K562 (cell line): ENCODE results near the gene RPS19. TPM values are rescaled to one million over a fixed set of nuclear protein-coding genes. Genes with fewer than 3 reads are reported as not detected.

ENCODE experiments used
- ATAC-seq: fragments of 200-7000 bp; cut with Tn5 transposase; 3 replicates; pipeline ENCODE4 v1.9.1; 2020; ENCODE audit warnings: moderate library complexity
- BruUV-seq: library from RNA; stranded (reverse); fragments of 400-500 nt; replicated peaks from 2 replicates; lab custom pipeline; 2021; lab: Mats Ljungman, UMichigan
- CTCF ChIA-PET: fragments of 300-600 bp; formaldehyde crosslinking; extraction: SDS; loops from one replicate; lab custom pipeline; 2021; ENCODE audit warnings: low intra/inter-chr PET ratio; lab: Yijun Ruan, JAX
- POLR2A ChIA-PET: fragments of 300-600, 350-650 bp; sonication (Branson Sonifier 250); formaldehyde crosslinking; extraction: SDS; loops from one replicate; lab custom pipeline; 2021; ENCODE audit warnings: antibody characterized with exemption, inconsistent platforms; lab: Yijun Ruan, JAX
- DNase-seq, 4 experiments: peaks; one replicate each; pipeline versions ENCODE4 v3.0.0 to v3.0.0-alpha.2; 2011 to 2018; ENCODE audit warnings: low spot score in 3 of 4, mixed read lengths in 3 of 4; ENCODE audit errors: extremely low read depth in 1 of 4
- FAIRE-seq: peaks from 2 replicates; lab custom pipeline; 2011; peaks lifted over from hg19 to GRCh38; lab: Jason Lieb, UNC
- H2AFZ ChIP-seq: 2 replicates; pipeline ENCODE4 v1.6.0; 2011; ENCODE audit warnings: low read depth, low read length, control low read depth, inconsistent platforms
- H3K27ac ChIP-seq: fragments of 200-600 bp; 3 replicates; pipeline ENCODE4 v1.8.0; 2011; ENCODE audit warnings: low read depth, mild to moderate bottlenecking, control low read depth, inconsistent platforms, low read length, moderate library complexity, mixed read lengths; ENCODE audit errors: extremely low read depth
- H3K27me3 ChIP-seq, 2 experiments: fragments of 300-600 bp in 1 of 2; 2 replicates in 1 of 2; 3 replicates in 1 of 2; pipeline versions ENCODE4 v1.6.0 to v1.8.0; 2011; ENCODE audit warnings: inconsistent platforms in 2 of 2, low read length in 2 of 2, mild to moderate bottlenecking in 1 of 2, mixed read lengths in 1 of 2, moderate library complexity in 1 of 2; ENCODE audit not compliant: control insufficient read depth in 2 of 2, insufficient read depth in 2 of 2
- H3K36me3 ChIP-seq: fragments of 300-600 bp; 3 replicates; pipeline ENCODE4 v1.8.0; 2011; ENCODE audit warnings: mild to moderate bottlenecking, low read length, inconsistent platforms; ENCODE audit not compliant: control insufficient read depth, insufficient read depth
- H3K4me1 ChIP-seq, 2 experiments: fragments of 200-600 bp in 1 of 2; replicated peaks in 1 of 2; 2 replicates in 1 of 2; 3 replicates in 1 of 2; pipeline versions ENCODE4 v1.5.1 to v1.8.0; 2011; ENCODE audit warnings: inconsistent platforms in 2 of 2, low read length in 2 of 2, mild to moderate bottlenecking in 1 of 2, mixed read lengths in 1 of 2, moderate library complexity in 1 of 2; ENCODE audit not compliant: control insufficient read depth in 2 of 2, insufficient read depth in 2 of 2
- H3K4me2 ChIP-seq: 2 replicates; pipeline ENCODE4 v1.6.1; 2011; ENCODE audit warnings: low read length, control low read depth, inconsistent platforms, mixed read lengths; ENCODE audit not compliant: insufficient read depth
- H3K4me3 ChIP-seq: fragments of 200-600 bp; sonication (generic), shearing (Covaris generic); 2 replicates; pipeline ENCODE4 v1.5.1; 2016; ENCODE audit warnings: control low read depth, inconsistent platforms
- H3K79me2 ChIP-seq: fragments of 200-600 bp; 3 replicates; pipeline ENCODE4 v1.8.0; 2011; ENCODE audit warnings: low read length, inconsistent platforms; ENCODE audit not compliant: control insufficient read depth, insufficient read depth
- H3K9ac ChIP-seq, 2 experiments: 2 replicates each; pipeline versions ENCODE4 v1.6.0 to v1.6.1; 2011; ENCODE audit warnings: low read depth in 2 of 2, low read length in 2 of 2, control low read depth in 1 of 2, inconsistent platforms in 1 of 2, mild to moderate bottlenecking in 1 of 2, mixed read lengths in 1 of 2; ENCODE audit not compliant: insufficient read depth in 1 of 2
- H3K9me1 ChIP-seq: one replicate; pipeline ENCODE4 v1.6.0; 2011; ENCODE audit warnings: inconsistent platforms, mild to moderate bottlenecking, low read length, moderate library complexity; ENCODE audit not compliant: control insufficient read depth, insufficient read depth
- H3K9me3 ChIP-seq: replicated peaks from 2 replicates; pipeline ENCODE4 v1.5.1; 2011; ENCODE audit warnings: low read depth, low read length, inconsistent platforms; ENCODE audit not compliant: control insufficient read depth, insufficient read depth
- H4K20me1 ChIP-seq: replicated peaks from 2 replicates; pipeline ENCODE4 v1.6.1; 2011; ENCODE audit warnings: low read length, inconsistent platforms, mixed read lengths; ENCODE audit not compliant: control insufficient read depth, insufficient read depth
- DEAF1 ChIP-seq: fragments of 450-650 bp; formaldehyde crosslinking; IDR thresholded peaks from 2 replicates; pipeline ENCODE4 v1.4.0; 2020; ENCODE audit warnings: mild to moderate bottlenecking, moderate library complexity
- FOXK2 ChIP-seq, 2 experiments: fragments of 450-650 bp; IDR thresholded peaks in 1 of 2; conservative IDR thresholded peaks in 1 of 2; 2 replicates each; pipeline ENCODE4 v1.6.1; 2016; ENCODE audit warnings: low read depth in 2 of 2, mild to moderate bottlenecking in 1 of 2
- MAFK ChIP-seq: IDR thresholded peaks from 2 replicates; pipeline ENCODE4 v1.6.1; 2011; ENCODE audit warnings: low read length, improper control_type of control experiment
- REST ChIP-seq, 2 experiments: fragments of 450-650 bp; formaldehyde crosslinking in 1 of 2; IDR thresholded peaks; 2 replicates each; pipeline versions ENCODE4 v1.4.0 to v1.6.1; 2014 to 2020; ENCODE audit warnings: mild to moderate bottlenecking in 2 of 2, borderline replicate concordance in 1 of 2, low read depth in 1 of 2
- TBP ChIP-seq: optimal IDR thresholded peaks from 2 replicates; pipeline ENCODE3; 2011; ENCODE audit warnings: low read depth, low read length, improper control_type of control experiment
- TCF7L2 ChIP-seq: fragments of 150-350 bp; IDR thresholded peaks from 2 replicates; pipeline ENCODE4 v1.6.1; 2016; ENCODE audit warnings: low read depth, mild to moderate bottlenecking, low read length, moderate library complexity
- TSC22D4 ChIP-seq: fragments of 450-650 bp; IDR thresholded peaks from 2 replicates; pipeline ENCODE4 v1.6.1; 2016; ENCODE audit warnings: missing genetic modification characterization, missing biosample characterization, control low read depth
- ZNF449 ChIP-seq: fragments of 250-450 bp; sonication (Bioruptor Pico); IDR thresholded peaks from 2 replicates; pipeline ENCODE4 v1.8.0; 2022; ENCODE audit warnings: moderate library complexity, mild to moderate bottlenecking, inconsistent platforms
- WGBS: fragments of 100-300 bp; shearing (Covaris generic); methylation state at CpG from one replicate; pipeline ENCODE4 v1.1.6; 2016; ENCODE audit warnings: low coverage, mixed read lengths; ENCODE audit not compliant: insufficient coverage; ENCODE audit errors: missing lambda C conversion rate; 5-methylcytosine and 5-hydroxymethylcytosine counted together
- in situ Hi-C: fragments of 300-500 bp; cut with MboI; formaldehyde crosslinking; loops from 4 replicates; pipeline ENCODE4 v1.15.0; 2018; ENCODE audit warnings: inconsistent platforms, mixed read lengths
- intact Hi-C: fragments of 100-400 bp; cut with micrococcal nuclease; formaldehyde crosslinking; loops from 2 replicates; pipeline ENCODE4 v1.14.2; 2022
- polyA plus RNA-seq, 8 experiments: library from polyadenylated mRNA; depleted of rRNA in 4 of 8; stranded (reverse) in 5 of 8; unstranded in 3 of 8; fragments of >200 nt; fragmentation: Nextera tagmentation in 2 of 8; fragmentation: Illumina TruSeq in 1 of 8; extraction: Ambion mirVana in 2 of 8; extraction: Trizol in 1 of 8; gene quantifications; 2 replicates each; pipeline versions ENCODE4 v1.2.1 to v1.2.3, GENCODE V29; 2011 to 2014; ENCODE audit warnings: inconsistent platforms in 1 of 8, missing spikeins in 1 of 8
- total RNA-seq, 7 experiments: library from RNA; depleted of rRNA in 6 of 7; stranded (reverse); fragments of >200 nt in 6 of 7; fragmentation: Illumina TruSeq in 2 of 7; extraction: Trizol in 2 of 7; gene quantifications; 2 replicates each; pipeline versions ENCODE4 v1.2.1 to v1.2.3, GENCODE V29; 2011 to 2021; ENCODE audit warnings: low replicate concordance in 1 of 7

Gene RPS19
- total and polyA plus RNA-seq, 9 of the 15 experiments (the other 6 are each of a cell fraction or from before 2014, with no cell fraction given) = 1,964 to 3,408 (median 2,747) TPM

- 25% methylated on average over 12 of the region's 12 CpGs for WGBS
- Histone ChIP-seq H3K9ac (no peak overlapping the region), H3K79me2 (no peaks in the 10 kb centered on the region), H3K9me1 (no peaks in the 10 kb centered on the region), H3K27me3 (peaks cover 8 to 29% of the 10 kb centered on the region in 2 experiments; a peak in 4 of 5 replicates), H3K9me3 (no peaks in the 10 kb centered on the region), H3K36me3 (no peaks in the 10 kb centered on the region), H3K4me1 (no peaks in the 10 kb centered on the region), H3K4me2 (no peak overlapping the region), H2AFZ (no peak overlapping the region), H3K4me3 (no peak overlapping the region), H4K20me1 (no peaks in the 10 kb centered on the region), H3K27ac (no peak overlapping the region)
- DNase-seq (peak; percentile 64 to 77 (median 68)), FAIRE-seq (peak; percentile 98), ATAC-seq (peak; percentile 97)
- no TSS peak for BruUV-seq
- POLR2A ChIA-PET = interaction anchor here (0.7 to 1.0 kb wide), 2 partner anchors 28 to 114 kb away, joined by 3 to 6 read pairs; no protein-coding TSS in a partner anchor
- CTCF ChIA-PET = interaction anchor here (0.6 to 1.9 kb wide), 7 partner anchors 27 to 129 kb away, joined by 3 to 16 read pairs (median 7); no protein-coding TSS in a partner anchor
- in situ Hi-C loops (no loop called here), intact Hi-C loops (loop anchor here (1.0 to 2.0 kb wide), 3 partner anchors 28 to 114 kb away; no protein-coding TSS in a partner anchor)
- TF ChIP-seq MAFK (no peak), FOXK2 (conservative IDR thresholded peaks at IDR 0.05 in 1 of 2, IDR thresholded peaks at IDR 0.05 in 1 of 2; ENCODE audit: low read depth in 2 of 2) (no peak), TCF7L2 (0 out of 2 replicates have a peak, but pooled peaks have one; percentile 22), TBP (peak; percentile 24), TSC22D4 (tag) (no peak), ZNF449 (CRISPR knock-in tag) (no peak), REST (IDR thresholded peaks at IDR 0.05; ENCODE audit: borderline replicate concordance) (peak; percentile 49; the same call in 1 of the 2 replicates), REST (CRISPR knock-in tag; IDR thresholded peaks at IDR 0.05; ENCODE audit: low read depth) (no peak), DEAF1 (CRISPR knock-in tag) (0 out of 2 replicates have a peak, but pooled peaks have one; percentile 17)
These were observed 38.9 kb upstream of the RPS19 start for GRCh38 chr19:41821003-41821735.
